Measurements from ENCODE around the gene CALML5. TPM values are rescaled to one million over a fixed set of nuclear protein-coding genes. Genes with fewer than 3 reads are reported as not detected.

Gene CALML5
- not detected for total RNA-seq
- long read RNA-seq, donor 1: 0 reads
- long read RNA-seq, donor 2: 0 reads

DNA sequence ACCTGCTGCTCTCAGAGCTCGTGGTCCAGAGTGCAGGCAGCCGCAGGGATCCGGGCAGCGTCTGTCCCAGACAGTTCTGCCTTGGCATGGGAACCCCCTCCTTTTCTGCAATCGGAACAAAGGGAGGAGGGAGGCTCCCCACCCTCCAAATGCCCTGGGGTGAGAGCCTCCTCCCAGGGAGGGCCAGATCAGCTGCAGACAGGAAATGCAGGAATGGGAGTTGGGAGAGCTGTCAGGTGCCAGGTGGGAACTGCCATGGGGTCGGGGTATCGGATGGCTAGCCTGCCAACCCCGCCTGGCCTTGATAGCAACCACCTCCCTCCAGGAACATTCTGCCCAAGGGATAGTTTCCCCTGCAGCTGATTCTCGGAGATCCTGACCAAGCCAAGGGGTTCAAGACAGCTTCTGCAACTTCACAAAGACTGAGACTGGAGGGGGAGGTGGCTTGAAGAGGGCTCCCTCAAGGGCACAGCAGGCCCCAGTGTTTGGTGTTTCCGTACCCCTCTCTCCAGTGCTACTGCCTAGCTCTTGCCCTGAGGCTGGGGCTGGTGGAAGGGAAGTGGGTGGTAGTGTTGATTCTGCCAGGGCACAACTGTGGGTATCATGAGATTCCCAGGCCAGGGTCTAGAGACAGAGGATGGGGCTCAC is at the start of gene CALML5:
CALML5 (minus strand) TSS at position 78 of the 648 bp plus-strand sequence. CDS start 132 bp downstream, outside the sequence.
- peak; percentile 38 for DNase-seq (ENCODE audit: low spot score)
- intact Hi-C loops (cut with DNase I): no loop called here

DNA sequence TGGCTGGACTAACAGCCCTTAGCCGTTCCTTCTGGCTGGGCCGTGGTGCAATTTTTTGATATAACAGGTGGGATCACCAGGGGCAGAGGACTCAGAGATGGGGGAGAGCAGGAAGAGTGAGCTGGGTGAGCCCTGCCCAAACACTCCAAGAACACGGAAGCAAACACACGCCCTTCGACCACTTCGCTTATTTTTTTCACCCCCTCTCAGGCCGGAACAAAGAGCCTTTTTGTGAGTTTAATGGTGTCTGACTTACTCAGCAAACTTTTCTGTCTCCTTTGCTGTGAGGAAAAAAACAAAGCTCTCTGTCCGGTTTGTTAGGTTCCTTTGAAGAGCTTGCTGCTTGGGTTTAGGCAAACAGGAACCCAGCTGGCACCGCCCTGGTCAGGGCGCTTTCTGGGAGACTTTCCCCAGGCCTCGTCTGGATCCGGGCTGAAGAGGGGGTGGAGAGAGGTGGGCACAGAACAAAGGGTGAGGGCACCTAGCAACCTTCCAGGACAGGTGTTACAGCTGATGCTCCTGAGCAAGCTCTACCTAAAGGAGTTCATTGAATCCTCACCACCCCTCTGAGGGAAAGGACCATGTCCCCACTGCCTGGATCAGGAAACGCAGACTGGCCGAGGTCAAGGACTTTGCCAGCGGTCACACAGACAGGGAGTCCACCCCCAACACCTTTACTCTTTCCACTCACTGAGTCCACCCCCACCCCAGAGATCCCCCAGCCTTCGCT is 48.7 kb upstream of the CALML5 start:
- intact Hi-C loops (cut with DNase I): loop anchor here in 1 of 2 donors (10.0 kb wide), 1 partner anchor 93 kb away; no protein-coding TSS in a partner anchor
- peak; percentile 82 for DNase-seq (ENCODE audit: low spot score)

GRCh38 chr10:5547681-5547930 is 48.2 kb upstream of the CALML5 start:
- no peak for DNase-seq (ENCODE audit: low spot score)
- intact Hi-C loops (cut with DNase I): loop anchor here in 1 of 2 donors (10.0 kb wide), 1 partner anchor 93 kb away; no protein-coding TSS in a partner anchor

DNA sequence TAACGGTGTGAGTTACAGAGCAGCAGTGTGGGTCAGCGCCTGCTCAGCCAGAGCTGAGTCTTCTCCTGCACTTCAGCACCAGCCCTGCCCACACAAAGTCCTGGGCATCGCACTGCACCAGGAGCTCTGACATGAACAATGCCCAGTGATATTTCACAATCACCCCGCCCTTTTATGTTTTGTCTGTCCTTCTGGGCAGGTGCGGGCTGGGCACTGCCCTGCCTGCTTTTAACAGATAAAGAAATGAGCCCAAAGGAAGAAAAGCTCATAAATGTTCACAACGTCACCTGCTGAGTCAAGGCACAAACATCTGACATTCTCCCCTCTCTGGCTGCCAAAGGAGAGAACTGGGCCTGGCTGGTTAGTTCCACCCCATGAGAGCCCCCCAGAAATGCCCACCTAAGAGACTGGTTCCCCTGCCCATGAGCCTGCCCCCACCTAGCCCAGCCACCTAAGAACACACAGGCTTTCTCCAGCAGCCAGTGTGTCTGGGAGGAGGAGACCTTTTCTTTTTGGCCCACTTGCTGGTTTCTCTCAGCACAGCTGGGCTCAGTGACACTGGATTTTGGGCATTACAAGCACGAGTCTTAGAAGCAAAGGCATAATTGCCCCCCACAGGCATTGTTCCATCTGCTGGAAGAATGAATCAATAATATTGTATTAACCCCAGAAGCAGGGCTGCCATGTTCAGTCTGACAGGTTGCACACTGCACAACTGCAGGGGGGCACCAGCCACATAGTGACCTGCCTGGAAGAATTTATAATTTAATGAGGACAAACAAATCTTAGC is 47.7 kb upstream of the CALML5 start:
- intact Hi-C loops (cut with DNase I): loop anchor here in 1 of 2 donors (10.0 kb wide), 1 partner anchor 92 kb away; no protein-coding TSS in a partner anchor
- DNase-seq (ENCODE audit: low spot score): no peak

- intact Hi-C loops (cut with DNase I): loop anchor here (1.0 to 10.0 kb wide), 2 partner anchors 45 to 91 kb away; no protein-coding TSS in a partner anchor
- DNase-seq (ENCODE audit: low spot score): peak; percentile 88
These were observed 46.7 kb upstream of the CALML5 start for GRCh38 chr10:5545778-5546710.

DNA sequence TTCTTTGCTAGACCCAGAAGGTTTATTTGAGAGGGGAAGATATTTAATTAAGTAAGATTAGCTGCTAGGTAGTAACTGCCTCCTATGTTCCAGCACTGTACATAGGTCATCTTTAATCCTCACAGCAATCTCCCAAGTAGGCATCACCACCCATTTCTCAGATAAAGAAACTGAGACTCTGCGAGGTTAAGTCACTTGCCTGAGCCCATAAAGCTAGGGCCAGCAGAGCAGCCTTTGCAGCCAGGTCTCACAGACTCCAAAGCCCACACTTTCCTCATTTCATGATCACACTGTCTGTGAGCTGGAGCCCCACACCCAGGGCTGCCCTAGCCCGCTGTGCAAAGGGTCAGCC is 46.0 kb upstream of the CALML5 start:
- intact Hi-C loops (cut with DNase I): loop anchor here (1.0 to 10.0 kb wide), 2 partner anchors 44 to 91 kb away; no protein-coding TSS in a partner anchor

DNA sequence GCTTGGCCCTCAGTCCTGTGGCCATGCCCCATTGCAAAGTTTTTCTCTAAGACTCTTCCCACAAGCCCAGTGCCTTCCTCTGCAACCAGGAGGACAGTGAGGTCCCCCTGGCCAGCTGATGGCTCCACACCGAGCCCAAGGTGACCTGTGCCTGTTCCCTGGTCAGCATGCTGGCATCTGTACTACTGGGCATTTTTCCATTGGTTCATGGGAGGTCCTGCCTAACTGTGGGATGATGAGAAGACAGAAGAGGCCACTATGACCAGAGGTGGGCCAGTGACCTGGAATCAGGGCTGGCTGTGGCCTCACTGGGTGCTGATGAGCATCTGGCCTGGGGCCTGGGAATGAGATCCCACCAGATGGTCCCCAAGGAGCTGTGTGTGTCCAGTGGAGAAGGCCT is 45.6 kb upstream of the CALML5 start:
- intact Hi-C loops (cut with DNase I): loop anchor here (1.0 to 10.0 kb wide), 2 partner anchors 44 to 90 kb away; no protein-coding TSS in a partner anchor
- DNase-seq (ENCODE audit: low spot score): no peak

More for the DNA sequence above, 46.0 kb upstream of the CALML5 start:
- no peak for DNase-seq (ENCODE audit: low spot score)

GRCh38 chr10:5544216-5544805 is 44.9 kb upstream of the CALML5 start:
- intact Hi-C loops (cut with DNase I): loop anchor here in 1 of 2 donors (10.0 kb wide), 1 partner anchor 90 kb away; no protein-coding TSS in a partner anchor
- no peak for DNase-seq (ENCODE audit: low spot score)

DNA sequence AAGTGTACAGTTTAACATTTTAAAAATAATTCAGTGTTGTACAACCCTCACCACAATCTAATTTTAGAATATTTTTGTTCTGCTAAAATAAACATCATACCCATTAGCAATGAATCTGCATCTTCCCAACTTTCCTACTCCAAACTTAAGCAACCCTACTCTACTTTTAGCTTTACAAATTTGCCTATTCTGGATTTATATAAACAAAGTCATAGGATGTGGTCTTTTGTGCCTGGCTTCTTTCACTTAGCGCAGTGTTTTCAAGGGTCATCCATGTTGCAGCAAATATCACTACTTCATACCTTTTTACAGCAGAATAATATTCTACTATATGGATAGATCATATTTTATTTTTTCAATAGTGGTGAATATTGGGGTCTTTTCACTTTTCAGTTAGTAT is 44.3 kb upstream of the CALML5 start:
- intact Hi-C loops (cut with DNase I): loop anchor here in 1 of 2 donors (10.0 kb wide), 1 partner anchor 89 kb away; no protein-coding TSS in a partner anchor
- DNase-seq (ENCODE audit: low spot score): no peak

- no peak for DNase-seq (ENCODE audit: low spot score)
- intact Hi-C loops (cut with DNase I): loop anchor here in 1 of 2 donors (10.0 kb wide), 1 partner anchor 87 kb away; no protein-coding TSS in a partner anchor
These were observed 42.7 kb upstream of the CALML5 start for GRCh38 chr10:5542100-5542499.

GRCh38 chr10:5540891-5541290 is 41.5 kb upstream of the CALML5 start:
- intact Hi-C loops (cut with DNase I): loop anchor here in 1 of 2 donors (10.0 kb wide), 1 partner anchor 86 kb away; no protein-coding TSS in a partner anchor
- DNase-seq (ENCODE audit: low spot score): no peak

DNA sequence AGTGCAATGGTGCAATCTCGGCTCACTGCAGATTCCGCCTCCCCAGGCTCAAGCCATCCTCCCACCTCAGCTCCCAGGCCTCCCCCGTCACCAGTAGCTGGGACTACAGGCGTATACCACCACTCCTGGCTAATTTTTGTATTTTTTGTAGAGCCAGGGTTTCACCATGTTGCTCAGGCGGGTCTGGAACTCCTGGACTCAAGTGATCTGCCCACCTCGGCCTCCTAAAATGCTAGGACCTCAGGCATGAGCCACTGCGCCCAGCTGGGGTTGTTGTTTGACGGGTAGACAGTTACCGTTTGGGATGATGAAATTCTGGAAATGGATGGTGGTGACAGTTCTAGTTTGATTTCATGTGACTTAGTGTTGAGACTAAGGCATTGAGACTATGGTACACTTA is 40.7 kb upstream of the CALML5 start:
- intact Hi-C loops (cut with DNase I): loop anchor here in 1 of 2 donors (10.0 kb wide), 1 partner anchor 85 kb away; no protein-coding TSS in a partner anchor

DNA sequence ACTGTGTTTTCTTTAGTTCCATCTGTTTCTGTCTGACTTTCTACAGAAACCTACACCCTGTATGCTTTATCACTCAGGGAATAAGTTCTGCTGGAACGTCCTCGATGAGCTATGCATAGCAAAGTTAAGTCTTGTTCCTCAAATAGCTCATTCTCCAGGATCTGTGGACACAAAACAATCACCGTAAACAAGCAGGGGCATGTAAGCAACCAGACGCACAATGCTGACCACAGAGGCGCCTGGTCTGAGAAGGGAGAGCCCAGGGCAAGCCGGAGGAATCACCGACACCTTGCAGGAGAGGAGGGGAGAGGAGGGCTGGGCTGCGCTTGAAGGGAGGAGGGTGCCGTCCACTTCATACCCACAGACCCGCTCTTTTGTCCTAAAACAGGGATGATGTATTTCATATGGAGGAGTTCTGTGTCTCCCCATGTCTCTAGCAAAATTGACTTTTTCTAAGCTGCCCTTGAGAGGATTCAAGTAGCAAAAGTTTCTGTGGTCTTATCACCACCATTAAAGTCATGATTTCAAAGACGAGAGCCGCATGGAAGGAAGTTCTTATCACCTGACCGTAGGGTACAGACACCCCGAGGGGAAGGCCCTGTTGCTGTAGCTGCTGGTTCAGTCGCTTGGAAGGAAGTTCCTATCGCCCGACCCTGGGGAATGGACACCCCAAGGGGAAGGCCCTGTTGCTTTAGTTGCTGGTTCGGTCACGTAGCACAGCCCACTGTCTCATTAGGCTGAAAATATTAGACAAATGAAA is 39.7 kb upstream of the CALML5 start:
- intact Hi-C loops (cut with DNase I): no loop called here
- DNase-seq (ENCODE audit: low spot score): peak; percentile 66

More for the DNA sequence above, 40.7 kb upstream of the CALML5 start:
- peak; percentile 41 for DNase-seq (ENCODE audit: low spot score)

GRCh38 chr10:5538446-5538845 is 39.1 kb upstream of the CALML5 start:
- intact Hi-C loops (cut with DNase I): no loop called here

GRCh38 chr10:5537684-5538083 is 38.3 kb upstream of the CALML5 start:
- intact Hi-C loops (cut with DNase I): no loop called here
- DNase-seq (ENCODE audit: low spot score): peak; percentile 45

More at GRCh38 chr10:5538446-5538845, 39.1 kb upstream of the CALML5 start:
- peak; percentile 20 for DNase-seq (ENCODE audit: low spot score)

DNA sequence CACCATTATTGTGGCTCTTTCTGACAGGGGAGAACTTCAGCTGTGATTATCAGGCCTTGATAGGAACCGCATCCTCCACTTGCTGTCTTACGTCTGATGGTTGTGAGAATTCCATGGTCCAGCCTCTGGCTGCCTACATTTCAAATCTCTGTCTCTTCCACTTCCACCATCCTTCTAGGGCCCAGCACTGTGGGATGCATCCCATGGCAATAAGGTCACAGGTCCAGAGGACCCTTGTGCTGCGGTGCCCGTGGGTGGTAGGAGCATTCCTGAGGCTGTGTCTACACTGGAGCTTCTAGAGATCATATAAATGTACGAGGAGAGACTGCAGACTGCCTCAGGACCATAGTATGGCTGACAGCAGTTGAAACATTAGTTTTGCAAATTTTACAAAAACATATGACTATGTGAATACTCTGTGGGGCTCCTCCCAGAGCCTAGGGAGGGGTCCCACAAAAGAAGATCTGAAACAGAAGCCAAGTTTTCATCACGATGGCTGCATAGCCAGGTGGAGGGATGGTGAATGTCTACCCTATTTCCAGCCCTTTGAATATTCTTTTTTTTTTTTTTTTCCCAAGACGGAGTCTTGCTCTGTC is 37.2 kb upstream of the CALML5 start:
- intact Hi-C loops (cut with DNase I): no loop called here
- DNase-seq (ENCODE audit: low spot score): peak; percentile 35
